NB4 (cell line): ENCODE results near the gene SGCE.

ENCODE experiments used
- DNase-seq: peaks from one replicate; pipeline ENCODE4 v3.0.0; 2010; ENCODE audit warnings: low read depth
- H3K4me3 ChIP-seq: one replicate; pipeline ENCODE4 v1.5.1; 2011; ENCODE audit warnings: mild to moderate bottlenecking, low read depth, low read length, moderate library complexity
- CTCF ChIP-seq: IDR thresholded peaks from one replicate; pipeline ENCODE4 v1.5.1; 2012; ENCODE audit warnings: low read depth, low read length
- MAX ChIP-seq: IDR thresholded peaks from 2 replicates; pipeline ENCODE4 v1.6.1; 2011; ENCODE audit warnings: low read depth, low read length
- MYC ChIP-seq: IDR thresholded peaks from 2 replicates; pipeline ENCODE4 v1.6.1; 2011; ENCODE audit warnings: low read depth, low read length
- POLR2A ChIP-seq: IDR thresholded peaks from 2 replicates; pipeline ENCODE4 v1.6.1; 2011; ENCODE audit warnings: mild to moderate bottlenecking; ENCODE audit not compliant: insufficient read length; ENCODE audit errors: extremely low read depth

Gene SGCE

GRCh38 chr7:94649450-94649849 is 6.5 kb downstream of the SGCE start:
- TF ChIP-seq MYC (no peak), CTCF (no peak), MAX (no peak), POLR2A (no peak)
- H3K4me3 ChIP-seq = no peak overlapping the region
- DNase-seq = no peak

GRCh38 chr7:94648731-94649130 is 7.2 kb downstream of the SGCE start:
- no peak for DNase-seq
- TF ChIP-seq MAX (no peak), MYC (no peak), POLR2A (no peak), CTCF (no peak)
- no peak overlapping the region for H3K4me3 ChIP-seq

GRCh38 chr7:94647295-94647694 is 8.6 kb downstream of the SGCE start:
- TF ChIP-seq CTCF (no peak), MAX (no peak), MYC (no peak), POLR2A (no peak)
- no peak overlapping the region for H3K4me3 ChIP-seq
- DNase-seq = no peak

- TF ChIP-seq CTCF (no peak), POLR2A (no peak), MAX (no peak), MYC (no peak)
- no peak overlapping the region for H3K4me3 ChIP-seq
- no peak for DNase-seq
These were observed 12.0 kb downstream of the SGCE start for GRCh38 chr7:94643771-94644545.

- H3K4me3 ChIP-seq = no peak overlapping the region
- TF ChIP-seq MYC (no peak), POLR2A (no peak), MAX (no peak), CTCF (no peak)
- no peak for DNase-seq
These were observed 12.9 kb downstream of the SGCE start for GRCh38 chr7:94642838-94643653.
